Measurements from ENCODE around the gene ARID5B. TPM values are rescaled to one million over a fixed set of nuclear protein-coding genes. Genes with fewer than 3 reads are reported as not detected.

The ARID5B gene
- total RNA-seq, 1 experiment from 2014 or later, result 0.04 TPM

- no peak overlapping the region for H2BK120ac ChIP-seq (ENCODE audit: low read depth, low read length, poor library complexity, severe bottlenecking)
- no peak overlapping the region for H3K4me2 ChIP-seq (ENCODE audit: insufficient read depth, insufficient read length, low read length)
- H3K23ac ChIP-seq (ENCODE audit: insufficient read length, low read depth, low read length), result no peak overlapping the region
- no peak for DNase-seq
- whole genome bisulfite sequencing (ENCODE audit: extremely low coverage, insufficient read length, low lambda C conversion rate), result no CpG with 5 or more reads among the region's 4 CpGs
- no peak overlapping the region for H2BK20ac ChIP-seq (ENCODE audit: low read depth, low read length, poor library complexity, severe bottlenecking)
- no peak overlapping the region for H2BK5ac ChIP-seq (ENCODE audit: insufficient read length, low read length)
- H3K79me2 ChIP-seq (ENCODE audit: insufficient read depth, low read length), result no peaks in the 10 kb centered on the region
- no peak overlapping the region for H2BK15ac ChIP-seq (ENCODE audit: low read depth, low read length)
- H3K4me1 Mint-ChIP-seq, result no peaks in the 10 kb centered on the region
- no peak overlapping the region for H3T11ph ChIP-seq (ENCODE audit: low read length)
- H4K20me1 ChIP-seq (ENCODE audit: control insufficient read depth, insufficient read depth, insufficient read length), result no peaks in the 10 kb centered on the region
- no peaks in the 10 kb centered on the region for H3K9me3 Mint-ChIP-seq
- H4K5ac ChIP-seq (ENCODE audit: insufficient read length, low read depth, low read length), result no peak overlapping the region
- no peak overlapping the region for H3K27ac Mint-ChIP-seq
- no peak overlapping the region for H3K4ac ChIP-seq (ENCODE audit: low read depth, low read length)
- H3K27ac ChIP-seq (ENCODE audit: insufficient read length, low read depth, low read length), result no peak overlapping the region
- no peak overlapping the region for H4K91ac ChIP-seq (ENCODE audit: insufficient read length, low read depth, low read length)
- H3K27me3 ChIP-seq (ENCODE audit: insufficient read depth, low read length), result no peaks in the 10 kb centered on the region
- no peak for TF ChIP-seq CTCF (conservative IDR thresholded peaks at IDR 0.05)
- no peaks in the 10 kb centered on the region for H3K36me3 Mint-ChIP-seq (ENCODE audit: insufficient read depth in 1 of 3, low read depth in 3 of 3)
- no peak overlapping the region for H4K8ac ChIP-seq (replicated peaks; ENCODE audit: insufficient read length, low read depth, low read length)
- no peak overlapping the region for H2AK5ac ChIP-seq (ENCODE audit: insufficient read length, low read length)
- H3K27me3 Mint-ChIP-seq (ENCODE audit: low read depth), result no peaks in the 10 kb centered on the region
- H3K23me2 ChIP-seq (ENCODE audit: insufficient read length, low read depth, low read length, poor library complexity, severe bottlenecking), result no peaks in the 10 kb centered on the region
- no peaks in the 10 kb centered on the region for H3K4me1 ChIP-seq (ENCODE audit: insufficient read depth, low read length)
- no peak overlapping the region for H3K14ac ChIP-seq (ENCODE audit: insufficient read depth, low read length)
- no peaks in the 10 kb centered on the region for H3K9me3 ChIP-seq (ENCODE audit: control insufficient read depth, low read depth, low read length)
- no peak overlapping the region for H3K4me3 Mint-ChIP-seq
- no peak overlapping the region for H3K18ac ChIP-seq (ENCODE audit: insufficient read length, low read depth, low read length)
- H3K56ac ChIP-seq (ENCODE audit: insufficient read length, low read depth, low read length), result no peak overlapping the region
- no peak overlapping the region for H2AFZ ChIP-seq (ENCODE audit: low read length)
- H3K9ac ChIP-seq (ENCODE audit: extremely low read depth, insufficient read length, low read length), result no peak overlapping the region
- H2BK12ac ChIP-seq (ENCODE audit: insufficient read length, low read depth, low read length), result no peak overlapping the region
- H3K79me1 ChIP-seq (ENCODE audit: insufficient read depth, low read depth, low read length, poor library complexity, severe bottlenecking), result no peaks in the 10 kb centered on the region
These were observed 161.4 kb downstream of the ARID5B start for GRCh38 chr10:62062752-62063512.
